ENCODE measurements around the gene KCNAB2.
"Not testable (repeated sequence)": the region's sequence is repeated elsewhere in the genome, so short reads cannot be mapped to it uniquely, and the experiment has no call there.

The KCNAB2 gene

GRCh38 chr1:6044481-6045109 lies 1.1 kb upstream of the KCNAB2 start:
- Mint-ChIP-seq H3K36me3 (ENCODE audit: low read depth) (peaks cover 63% of the 10 kb centered on the region), H3K4me3 (no peak overlapping the region), H3K9me3 (no peaks in the 10 kb centered on the region), H3K4me1 (ENCODE audit: low read depth) (peaks cover 4% of the 10 kb centered on the region), H3K27me3 (ENCODE audit: low read depth) (no peaks in the 10 kb centered on the region), H3K27ac (no peak overlapping the region)
- DNase-seq (ENCODE audit: low spot score), result no peak

- Mint-ChIP-seq H3K36me3 (ENCODE audit: low read depth) (peaks cover 64% of the 10 kb centered on the region), H3K9me3 (no peaks in the 10 kb centered on the region), H3K4me3 (no peak overlapping the region), H3K27ac (no peak overlapping the region), H3K4me1 (ENCODE audit: low read depth) (peaks cover 4% of the 10 kb centered on the region), H3K27me3 (ENCODE audit: low read depth) (no peaks in the 10 kb centered on the region)
- no peak for DNase-seq (ENCODE audit: low spot score)
Observed at GRCh38 chr1:6045110-6045502, 582 bp upstream of the KCNAB2 start.

GRCh38 chr1:6046279-6046678 lies 591 bp downstream of the KCNAB2 start:
- peaks cover 4% of the 10 kb centered on the region for H3K4me1 Mint-ChIP-seq (ENCODE audit: low read depth)
- H3K27ac Mint-ChIP-seq, result no peak overlapping the region
- no peaks in the 10 kb centered on the region for H3K9me3 Mint-ChIP-seq
- no peak overlapping the region for H3K4me3 Mint-ChIP-seq
- H3K27me3 Mint-ChIP-seq (ENCODE audit: low read depth), result no peaks in the 10 kb centered on the region
- no peak for DNase-seq (ENCODE audit: low spot score)
- H3K36me3 Mint-ChIP-seq (ENCODE audit: low read depth), result peaks cover 69% of the 10 kb centered on the region

- no peak overlapping the region for H3K27ac Mint-ChIP-seq
Observed at GRCh38 chr1:6048179-6048867, 2.6 kb downstream of the KCNAB2 start.

GRCh38 chr1:6049419-6049818 lies 3.7 kb downstream of the KCNAB2 start:
- Mint-ChIP-seq H3K36me3 (ENCODE audit: low read depth) (peaks cover 60% of the 10 kb centered on the region), H3K4me3 (no peak overlapping the region), H3K27ac (peak overlapping the region; percentile 71), H3K4me1 (ENCODE audit: low read depth) (peaks cover 4% of the 10 kb centered on the region), H3K27me3 (ENCODE audit: low read depth) (no peaks in the 10 kb centered on the region), H3K9me3 (no peaks in the 10 kb centered on the region)
- no peak for DNase-seq (ENCODE audit: low spot score)

More at GRCh38 chr1:6048179-6048867, 2.6 kb downstream of the KCNAB2 start:
- Mint-ChIP-seq H3K27me3 (ENCODE audit: low read depth) (no peaks in the 10 kb centered on the region), H3K4me3 (no peak overlapping the region), H3K4me1 (ENCODE audit: low read depth) (peaks cover 4% of the 10 kb centered on the region), H3K36me3 (ENCODE audit: low read depth) (peaks cover 62% of the 10 kb centered on the region), H3K9me3 (no peaks in the 10 kb centered on the region)
- DNase-seq (ENCODE audit: low spot score), result no peak

GRCh38 chr1:6051423-6051822 lies 5.7 kb downstream of the KCNAB2 start:
- peaks cover 4% of the 10 kb centered on the region for H3K4me1 Mint-ChIP-seq (ENCODE audit: low read depth)
- H3K9me3 Mint-ChIP-seq, result no peaks in the 10 kb centered on the region
- no peak overlapping the region for H3K27ac Mint-ChIP-seq
- no peak for DNase-seq (ENCODE audit: low spot score)
- no peak overlapping the region for H3K4me3 Mint-ChIP-seq
- no peaks in the 10 kb centered on the region for H3K27me3 Mint-ChIP-seq (ENCODE audit: low read depth)
- peaks cover 50% of the 10 kb centered on the region for H3K36me3 Mint-ChIP-seq (ENCODE audit: low read depth)

- Mint-ChIP-seq H3K4me3 (no peak overlapping the region), H3K36me3 (ENCODE audit: low read depth) (peaks cover 53% of the 10 kb centered on the region), H3K27ac (no peak overlapping the region), H3K4me1 (ENCODE audit: low read depth) (peaks cover 5% of the 10 kb centered on the region), H3K27me3 (ENCODE audit: low read depth) (no peaks in the 10 kb centered on the region), H3K9me3 (no peaks in the 10 kb centered on the region)
- DNase-seq (ENCODE audit: low spot score), result peak; percentile 27
Observed at GRCh38 chr1:6052543-6053205, 7.0 kb downstream of the KCNAB2 start.

GRCh38 chr1:6053206-6053546 lies 7.5 kb downstream of the KCNAB2 start:
- no peak for DNase-seq (ENCODE audit: low spot score)
- Mint-ChIP-seq H3K4me3 (no peak overlapping the region), H3K27ac (no peak overlapping the region), H3K9me3 (no peaks in the 10 kb centered on the region), H3K4me1 (ENCODE audit: low read depth) (peaks cover 5% of the 10 kb centered on the region), H3K27me3 (ENCODE audit: low read depth) (no peaks in the 10 kb centered on the region), H3K36me3 (ENCODE audit: low read depth) (peaks cover 48% of the 10 kb centered on the region)

- Mint-ChIP-seq H3K9me3 (no peaks in the 10 kb centered on the region), H3K4me1 (ENCODE audit: low read depth) (peaks cover 3% of the 10 kb centered on the region), H3K4me3 (no peak overlapping the region), H3K27ac (no peak overlapping the region), H3K36me3 (ENCODE audit: low read depth) (peaks cover 48% of the 10 kb centered on the region), H3K27me3 (ENCODE audit: low read depth) (no peaks in the 10 kb centered on the region)
- DNase-seq (ENCODE audit: low spot score), result no peak
Observed at GRCh38 chr1:6054596-6054995, 8.9 kb downstream of the KCNAB2 start.

GRCh38 chr1:6056572-6056948 lies 10.9 kb downstream of the KCNAB2 start:
- H3K4me1 Mint-ChIP-seq (ENCODE audit: low read depth), result peaks cover 3% of the 10 kb centered on the region
- H3K36me3 Mint-ChIP-seq (ENCODE audit: low read depth), result peaks cover 49% of the 10 kb centered on the region
- no peaks in the 10 kb centered on the region for H3K9me3 Mint-ChIP-seq
- no peak overlapping the region for H3K4me3 Mint-ChIP-seq
- no peak overlapping the region for H3K27ac Mint-ChIP-seq
- DNase-seq (ENCODE audit: low spot score), result no peak
- H3K27me3 Mint-ChIP-seq (ENCODE audit: low read depth), result no peaks in the 10 kb centered on the region

GRCh38 chr1:6057170-6057845 lies 11.6 kb downstream of the KCNAB2 start:
- Mint-ChIP-seq H3K4me1 (ENCODE audit: low read depth) (peaks cover 3% of the 10 kb centered on the region), H3K27me3 (ENCODE audit: low read depth) (no peaks in the 10 kb centered on the region), H3K4me3 (no peak overlapping the region), H3K9me3 (no peaks in the 10 kb centered on the region), H3K27ac (no peak overlapping the region), H3K36me3 (ENCODE audit: low read depth) (peaks cover 51% of the 10 kb centered on the region)
- no peak for DNase-seq (ENCODE audit: low spot score)

- Mint-ChIP-seq H3K27ac (no peak overlapping the region), H3K36me3 (ENCODE audit: low read depth) (peaks cover 40% of the 10 kb centered on the region)
Observed at GRCh38 chr1:6059866-6060265, 14.2 kb downstream of the KCNAB2 start.

GRCh38 chr1:6062670-6063069 lies 17.0 kb downstream of the KCNAB2 start:
- Mint-ChIP-seq H3K9me3 (no peaks in the 10 kb centered on the region), H3K4me3 (no peak overlapping the region), H3K36me3 (ENCODE audit: low read depth) (peaks cover 33% of the 10 kb centered on the region), H3K4me1 (ENCODE audit: low read depth) (no peaks in the 10 kb centered on the region), H3K27ac (no peak overlapping the region), H3K27me3 (ENCODE audit: low read depth) (no peaks in the 10 kb centered on the region)
- DNase-seq (ENCODE audit: low spot score), result no peak

More at GRCh38 chr1:6059866-6060265, 14.2 kb downstream of the KCNAB2 start:
- no peak for DNase-seq (ENCODE audit: low spot score)
- no peaks in the 10 kb centered on the region for H3K27me3 Mint-ChIP-seq (ENCODE audit: low read depth)
- peaks cover 3% of the 10 kb centered on the region for H3K4me1 Mint-ChIP-seq (ENCODE audit: low read depth)
- H3K4me3 Mint-ChIP-seq, result no peak overlapping the region
- no peaks in the 10 kb centered on the region for H3K9me3 Mint-ChIP-seq

- not testable (repeated sequence) for H3K4me3 Mint-ChIP-seq; H3K4me1 Mint-ChIP-seq (ENCODE audit: low read depth); DNase-seq (ENCODE audit: low spot score); H3K9me3 Mint-ChIP-seq; H3K27me3 Mint-ChIP-seq (ENCODE audit: low read depth); H3K27ac Mint-ChIP-seq
- peaks cover 30% of the 10 kb centered on the region for H3K36me3 Mint-ChIP-seq (ENCODE audit: low read depth)
Observed at GRCh38 chr1:6063532-6064053, 17.9 kb downstream of the KCNAB2 start.

Data from T-helper 2 cell treated with Interferon-gamma antibody and Interleukin-4, amounts not matched to agents 5 μg/mL and 100 μg/mL, for 36 hours (primary cell).